ENCODE data around the gene KIF26B.

- TF ChIP-seq, protein P1, sequence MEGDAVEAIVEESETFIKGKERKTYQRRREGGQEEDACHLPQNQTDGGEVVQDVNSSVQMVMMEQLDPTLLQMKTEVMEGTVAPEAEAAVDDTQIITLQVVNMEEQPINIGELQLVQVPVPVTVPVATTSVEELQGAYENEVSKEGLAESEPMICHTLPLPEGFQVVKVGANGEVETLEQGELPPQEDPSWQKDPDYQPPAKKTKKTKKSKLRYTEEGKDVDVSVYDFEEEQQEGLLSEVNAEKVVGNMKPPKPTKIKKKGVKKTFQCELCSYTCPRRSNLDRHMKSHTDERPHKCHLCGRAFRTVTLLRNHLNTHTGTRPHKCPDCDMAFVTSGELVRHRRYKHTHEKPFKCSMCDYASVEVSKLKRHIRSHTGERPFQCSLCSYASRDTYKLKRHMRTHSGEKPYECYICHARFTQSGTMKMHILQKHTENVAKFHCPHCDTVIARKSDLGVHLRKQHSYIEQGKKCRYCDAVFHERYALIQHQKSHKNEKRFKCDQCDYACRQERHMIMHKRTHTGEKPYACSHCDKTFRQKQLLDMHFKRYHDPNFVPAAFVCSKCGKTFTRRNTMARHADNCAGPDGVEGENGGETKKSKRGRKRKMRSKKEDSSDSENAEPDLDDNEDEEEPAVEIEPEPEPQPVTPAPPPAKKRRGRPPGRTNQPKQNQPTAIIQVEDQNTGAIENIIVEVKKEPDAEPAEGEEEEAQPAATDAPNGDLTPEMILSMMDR (conservative IDR thresholded peaks at IDR 0.05; ENCODE audit: low read depth, low read length) = no peak
- TF ChIP-seq EZH2 (IDR thresholded peaks at IDR 0.05; ENCODE audit: low read length, unreplicated experiment) (no peak), EZH2phosphoT487 (IDR thresholded peaks at IDR 0.05; ENCODE audit: borderline replicate concordance, low read length) (no peak)
Measured at GRCh38 chr1:245270063-245270462, 115.3 kb downstream of the KIF26B start.
